ENCODE results near the gene PLCE1.
"Not testable (repeated sequence)": the region's sequence is repeated elsewhere in the genome, so short reads cannot be mapped to it uniquely, and the experiment has no call there.

The PLCE1 gene

GRCh38 chr10:93958834-93959233 lies 34.9 kb upstream of the PLCE1 start:
- no peak for DNase-seq (ENCODE audit: low read depth)
- no peak for TF ChIP-seq CTCF (conservative IDR thresholded peaks at IDR 0.05; ENCODE audit: low read length)
- H3K4me3 ChIP-seq (ENCODE audit: low read length), result no peak overlapping the region

GRCh38 chr10:93960988-93961387 lies 32.7 kb upstream of the PLCE1 start:
- H3K4me3 ChIP-seq (ENCODE audit: low read length); DNase-seq (ENCODE audit: low read depth): not testable (repeated sequence)

GRCh38 chr10:93962973-93963372 lies 30.8 kb upstream of the PLCE1 start:
- no peak for DNase-seq (ENCODE audit: low read depth)
- no peak overlapping the region for H3K4me3 ChIP-seq (ENCODE audit: low read length)
- no peak for TF ChIP-seq CTCF (conservative IDR thresholded peaks at IDR 0.05; ENCODE audit: low read length)

- no peak for DNase-seq (ENCODE audit: low read depth)
- TF ChIP-seq CTCF (conservative IDR thresholded peaks at IDR 0.05; ENCODE audit: low read length), result no peak
- no peak overlapping the region for H3K4me3 ChIP-seq (ENCODE audit: low read length)
Observed at GRCh38 chr10:93963434-93963833, 30.3 kb upstream of the PLCE1 start.

- H3K4me3 ChIP-seq (ENCODE audit: low read length), result no peak overlapping the region
- no peak for DNase-seq (ENCODE audit: low read depth)
- no peak for TF ChIP-seq CTCF (conservative IDR thresholded peaks at IDR 0.05; ENCODE audit: low read length)
Observed at GRCh38 chr10:93965911-93966310, 27.8 kb upstream of the PLCE1 start.

- H3K4me3 ChIP-seq (ENCODE audit: low read length), result no peak overlapping the region
- no peak for DNase-seq (ENCODE audit: low read depth)
- no peak for TF ChIP-seq CTCF (conservative IDR thresholded peaks at IDR 0.05; ENCODE audit: low read length)
Observed at GRCh38 chr10:93967756-93968155, 26.0 kb upstream of the PLCE1 start.

- H3K4me3 ChIP-seq (ENCODE audit: low read length), result no peak overlapping the region
- no peak for TF ChIP-seq CTCF (conservative IDR thresholded peaks at IDR 0.05; ENCODE audit: low read length)
- no peak for DNase-seq (ENCODE audit: low read depth)
Observed at GRCh38 chr10:93968540-93968945, 25.2 kb upstream of the PLCE1 start.

- DNase-seq (ENCODE audit: low read depth), result not testable (repeated sequence)
Observed at GRCh38 chr10:93970433-93971010, 23.2 kb upstream of the PLCE1 start.

More at GRCh38 chr10:93970433-93971010, 23.2 kb upstream of the PLCE1 start:
- H3K4me3 ChIP-seq (ENCODE audit: low read length), result not testable (repeated sequence)
